H9 (cell line): Measurements from ENCODE around the gene ACACA. TPM values are rescaled to one million over a fixed set of nuclear protein-coding genes. Genes with fewer than 3 reads are reported as not detected.

Source experiments
- DNase-seq: peaks from one replicate; pipeline ENCODE4 v3.0.0-alpha.2; 2017
- H2AFZ ChIP-seq: one replicate; pipeline ENCODE4 v1.6.1; 2013; ENCODE audit warnings: mild to moderate bottlenecking, low read length, control low read depth, moderate library complexity
- H2AK5ac ChIP-seq: 2 replicates; pipeline ENCODE4 v1.6.1; 2013; ENCODE audit warnings: low read length, control low read depth, mixed read lengths; ENCODE audit not compliant: insufficient read length
- H2BK120ac ChIP-seq: one replicate; pipeline ENCODE4 v1.6.1; 2013; ENCODE audit warnings: low read depth, mild to moderate bottlenecking, low read length, control low read depth, inconsistent platforms; ENCODE audit not compliant: poor library complexity, severe bottlenecking
- H2BK12ac ChIP-seq: 2 replicates; pipeline ENCODE4 v1.6.1; 2013; ENCODE audit warnings: low read length, control low read depth, mixed read lengths, low read depth; ENCODE audit not compliant: insufficient read length
- H2BK15ac ChIP-seq: 2 replicates; pipeline ENCODE4 v1.6.1; 2013; ENCODE audit warnings: low read depth, low read length, control low read depth
- H2BK20ac ChIP-seq: one replicate; pipeline ENCODE4 v1.6.1; 2013; ENCODE audit warnings: low read depth, mild to moderate bottlenecking, low read length, control low read depth, inconsistent platforms; ENCODE audit not compliant: poor library complexity, severe bottlenecking
- H2BK5ac ChIP-seq: 2 replicates; pipeline ENCODE4 v1.6.1; 2013; ENCODE audit warnings: low read length, control low read depth, mixed read lengths; ENCODE audit not compliant: insufficient read length
- H3K14ac ChIP-seq: 2 replicates; pipeline ENCODE4 v1.6.1; 2013; ENCODE audit warnings: low read length, control low read depth; ENCODE audit not compliant: insufficient read depth
- H3K18ac ChIP-seq: 2 replicates; pipeline ENCODE4 v1.6.1; 2013; ENCODE audit warnings: low read depth, mild to moderate bottlenecking, mixed read lengths, low read length, control low read depth; ENCODE audit not compliant: insufficient read length
- H3K23ac ChIP-seq: 2 replicates; pipeline ENCODE4 v1.6.1; 2013; ENCODE audit warnings: low read length, control low read depth, mixed read lengths, low read depth; ENCODE audit not compliant: insufficient read length
- H3K23me2 ChIP-seq: 2 replicates; pipeline ENCODE4 v1.6.1; 2013; ENCODE audit warnings: low read depth, mild to moderate bottlenecking, mixed read lengths, low read length, control low read depth; ENCODE audit not compliant: insufficient read length, poor library complexity, severe bottlenecking
- H3K27ac ChIP-seq: 2 replicates; pipeline ENCODE4 v1.5.1; 2013; ENCODE audit warnings: low read length, control low read depth, mixed read lengths, low read depth; ENCODE audit not compliant: insufficient read length
- H3K27me3 ChIP-seq: 2 replicates; pipeline ENCODE4 v1.6.1; 2013; ENCODE audit warnings: low read length, control low read depth, inconsistent platforms; ENCODE audit not compliant: insufficient read depth
- H3K4ac ChIP-seq: 2 replicates; pipeline ENCODE4 v1.6.1; 2013; ENCODE audit warnings: low read depth, mild to moderate bottlenecking, control low read depth, inconsistent platforms, low read length, moderate library complexity
- H3K4me1 ChIP-seq: 2 replicates; pipeline ENCODE4 v1.6.1; 2013; ENCODE audit warnings: low read length, control low read depth, inconsistent platforms; ENCODE audit not compliant: insufficient read depth
- H3K4me2 ChIP-seq: 2 replicates; pipeline ENCODE4 v1.6.1; 2013; ENCODE audit warnings: low read length, control low read depth, mixed read lengths; ENCODE audit not compliant: insufficient read length, insufficient read depth
- H3K56ac ChIP-seq: 2 replicates; pipeline ENCODE4 v1.6.1; 2013; ENCODE audit warnings: low read depth, mild to moderate bottlenecking, mixed read lengths, low read length, control low read depth; ENCODE audit not compliant: insufficient read length
- H3K79me1 ChIP-seq: 2 replicates; pipeline ENCODE4 v1.6.1; 2013; ENCODE audit warnings: low read depth, mild to moderate bottlenecking, moderate library complexity, low read length, control low read depth, inconsistent platforms; ENCODE audit not compliant: insufficient read depth, poor library complexity, severe bottlenecking
- H3K79me2 ChIP-seq: 2 replicates; pipeline ENCODE4 v1.6.1; 2013; ENCODE audit warnings: low read length, control low read depth, inconsistent platforms; ENCODE audit not compliant: insufficient read depth
- H3K9ac ChIP-seq: 2 replicates; pipeline ENCODE4 v1.6.1; 2013; ENCODE audit warnings: low read length, control low read depth, mixed read lengths; ENCODE audit not compliant: insufficient read length; ENCODE audit errors: extremely low read depth
- H3K9me3 ChIP-seq: one replicate; pipeline ENCODE4 v1.6.1; 2013; ENCODE audit warnings: low read depth, low read length, inconsistent platforms; ENCODE audit not compliant: control insufficient read depth
- H3T11ph ChIP-seq: one replicate; pipeline ENCODE4 v1.6.1; 2013; ENCODE audit warnings: mild to moderate bottlenecking, low read length, control low read depth, inconsistent platforms
- H4K20me1 ChIP-seq: one replicate; pipeline ENCODE4 v1.6.1; 2013; ENCODE audit not compliant: control insufficient read depth, insufficient read length, insufficient read depth
- H4K5ac ChIP-seq: 2 replicates; pipeline ENCODE4 v1.6.1; 2013; ENCODE audit warnings: low read depth, mild to moderate bottlenecking, mixed read lengths, low read length, control low read depth; ENCODE audit not compliant: insufficient read length
- H4K8ac ChIP-seq: replicated peaks from 2 replicates; pipeline ENCODE4 v1.6.1; 2013; ENCODE audit warnings: low read length, control low read depth, mixed read lengths, low read depth; ENCODE audit not compliant: insufficient read length
- H4K91ac ChIP-seq: 2 replicates; pipeline ENCODE4 v1.6.1; 2013; ENCODE audit warnings: low read depth, mild to moderate bottlenecking, moderate library complexity, mixed read lengths, low read length, control low read depth; ENCODE audit not compliant: insufficient read length
- H3K27ac Mint-ChIP-seq, 3 experiments: 2 replicates in 2 of 3; 3 replicates in 1 of 3; pipeline ENCODE4 v1.8.0; 2020 to 2021; ENCODE audit warnings: mixed read lengths in 3 of 3, mild to moderate bottlenecking in 1 of 3, moderate library complexity in 1 of 3
- H3K27me3 Mint-ChIP-seq: 2 replicates; pipeline ENCODE4 v1.8.0; 2021; ENCODE audit warnings: low read depth, mild to moderate bottlenecking, moderate library complexity, mixed read lengths
- H3K36me3 Mint-ChIP-seq, 3 experiments: 2 replicates in 2 of 3; 3 replicates in 1 of 3; pipeline ENCODE4 v1.8.0; 2020 to 2021; ENCODE audit warnings: low read depth in 3 of 3, mixed read lengths in 3 of 3; ENCODE audit not compliant: insufficient read depth in 1 of 3
- H3K4me1 Mint-ChIP-seq, 2 experiments: 2 replicates each; pipeline ENCODE4 v1.8.0; 2020; ENCODE audit warnings: mixed read lengths in 2 of 2
- H3K4me3 Mint-ChIP-seq, 2 experiments: 2 replicates in 1 of 2; 3 replicates in 1 of 2; pipeline ENCODE4 v1.8.0; 2020 to 2021; ENCODE audit warnings: mild to moderate bottlenecking in 2 of 2, mixed read lengths in 2 of 2, moderate library complexity in 1 of 2
- H3K9me3 Mint-ChIP-seq, 2 experiments: 2 replicates in 1 of 2; 3 replicates in 1 of 2; pipeline ENCODE4 v1.8.0; 2020; ENCODE audit warnings: mild to moderate bottlenecking in 2 of 2, mixed read lengths in 2 of 2, moderate library complexity in 1 of 2
- CTCF ChIP-seq: fragments of 200-600 bp; sonication (generic); conservative IDR thresholded peaks from 3 replicates; pipeline ENCODE4 v1.8.0; 2021; ENCODE audit warnings: antibody characterized with exemption, mild to moderate bottlenecking
- total RNA-seq: library from RNA; stranded (reverse); gene quantifications from 2 replicates; pipeline ENCODE4 v1.2.1, GENCODE V29; 2021

ACACA gene
- total RNA-seq, 1 experiment from 2014 or later = 135 TPM

GRCh38 chr17:37190493-37190892 lies 216.1 kb downstream of the ACACA start:
- H2BK12ac ChIP-seq = no peak overlapping the region
- H3K79me2 ChIP-seq = no peaks in the 10 kb centered on the region
- no peak overlapping the region for H4K91ac ChIP-seq
- no peak overlapping the region for H2BK5ac ChIP-seq
- no peaks in the 10 kb centered on the region for H3K23me2 ChIP-seq
- no peaks in the 10 kb centered on the region for H4K20me1 ChIP-seq
- no peak overlapping the region for H3K18ac ChIP-seq
- no peak overlapping the region for H4K8ac ChIP-seq
- H3K79me1 ChIP-seq = no peaks in the 10 kb centered on the region
- Mint-ChIP-seq H3K36me3 (peaks cover 18 to 62% (median 52%) of the 10 kb centered on the region in 3 experiments; a peak in 6 of 7 replicates), H3K4me1 (peaks cover 7 to 19% of the 10 kb centered on the region in 2 experiments), H3K9me3 (no peaks in the 10 kb centered on the region), H3K27me3 (no peaks in the 10 kb centered on the region), H3K4me3 (no peak overlapping the region), H3K27ac (no peak overlapping the region)
- no peak overlapping the region for H3K9ac ChIP-seq
- H3K4me1 ChIP-seq = no peaks in the 10 kb centered on the region; the same call in 1 of the 2 replicates
- no peak overlapping the region for H3K4ac ChIP-seq
- no peak overlapping the region for H2BK15ac ChIP-seq
- no peaks in the 10 kb centered on the region for H3K9me3 ChIP-seq
- H3K23ac ChIP-seq = no peak overlapping the region
- H3K27ac ChIP-seq = no peak overlapping the region
- no peak overlapping the region for H2BK120ac ChIP-seq
- H4K5ac ChIP-seq = no peak overlapping the region
- TF ChIP-seq CTCF = peak; percentile 45; the same call in 2 of the 3 replicates
- H3K27me3 ChIP-seq = no peaks in the 10 kb centered on the region
- no peak for DNase-seq
- no peak overlapping the region for H2AK5ac ChIP-seq
- H3K14ac ChIP-seq = no peak overlapping the region
- H3T11ph ChIP-seq = no peak overlapping the region
- no peak overlapping the region for H2AFZ ChIP-seq
- no peak overlapping the region for H3K4me2 ChIP-seq
- no peak overlapping the region for H3K56ac ChIP-seq
- no peak overlapping the region for H2BK20ac ChIP-seq
